PC-3 (cell line): ENCODE measurements around the gene SORL1. TPM values are rescaled to one million over a fixed set of nuclear protein-coding genes. Genes with fewer than 3 reads are reported as not detected.

Source experiments
- ATAC-seq: fragments of 200-7000 bp; cut with Tn5 transposase; 2 replicates; pipeline ENCODE4 v1.9.1; 2020; ENCODE audit warnings: mild to moderate bottlenecking, moderate library complexity
- BruUV-seq: library from RNA; stranded (reverse); fragments of 400-500 nt; replicated peaks from 2 replicates; lab custom pipeline; 2021; lab: Mats Ljungman, UMichigan
- CTCF ChIA-PET: fragments of 300-600 bp; sonication (Branson Sonifier 250); formaldehyde crosslinking; loops from one replicate; lab custom pipeline; 2022; ENCODE audit warnings: antibody characterized with exemption; lab: Charles Lee
- POLR2A ChIA-PET: fragments of 300-600 bp; sonication (Branson Sonifier 250); formaldehyde crosslinking; loops from one replicate; lab custom pipeline; 2022; ENCODE audit warnings: antibody characterized with exemption; ENCODE audit not compliant: unreplicated experiment; lab: Charles Lee
- DNase-seq: peaks from one replicate; pipeline ENCODE4 v3.0.0-alpha.2; 2015
- H2AFZ ChIP-seq: fragments of 300-600 bp; sonication (generic); 2 replicates; pipeline ENCODE4 v1.6.0; 2016; ENCODE audit warnings: antibody characterized with exemption, low read length
- H3F3A ChIP-seq: fragments of 300-600 bp; sonication (generic); one replicate; pipeline ENCODE4 v1.6.0; 2017; ENCODE audit warnings: antibody characterized with exemption, low read length, control low read depth, mild to moderate bottlenecking; ENCODE audit not compliant: unreplicated experiment
- H3K27ac ChIP-seq: fragments of 300-600 bp; sonication (generic); 2 replicates; pipeline ENCODE4 v1.5.1; 2016; ENCODE audit warnings: mild to moderate bottlenecking, low read length
- H3K27me3 ChIP-seq: fragments of 300-600 bp; sonication (generic); 2 replicates; pipeline ENCODE4 v1.6.1; 2016; ENCODE audit warnings: low read length, mixed read lengths
- H3K36me3 ChIP-seq: fragments of 300-600 bp; sonication (generic); 2 replicates; pipeline ENCODE4 v1.6.1; 2016; ENCODE audit warnings: low read depth, mixed run types, low read length, mixed read lengths
- H3K4me1 ChIP-seq: fragments of 300-600 bp; sonication (generic); 2 replicates; pipeline ENCODE4 v1.5.1; 2016; ENCODE audit warnings: low read length; ENCODE audit not compliant: insufficient read depth
- H3K4me2 ChIP-seq: fragments of 300-600 bp; sonication (generic); 2 replicates; pipeline ENCODE4 v1.6.0; 2016; ENCODE audit warnings: low read length
- H3K4me3 ChIP-seq: fragments of 300-600 bp; sonication (generic); 2 replicates; pipeline ENCODE4 v1.5.1; 2016; ENCODE audit warnings: mild to moderate bottlenecking, low read length, mixed read lengths
- H3K79me2 ChIP-seq: fragments of 300-600 bp; sonication (generic); 2 replicates; pipeline ENCODE4 v1.6.1; 2017; ENCODE audit warnings: low read length, mixed read lengths
- H3K9ac ChIP-seq: fragments of 300-600 bp; sonication (generic); 2 replicates; pipeline ENCODE4 v1.6.0; 2016; ENCODE audit warnings: mild to moderate bottlenecking, low read length
- H3K9me2 ChIP-seq: fragments of 300-600 bp; sonication (generic); replicated peaks from 2 replicates; pipeline ENCODE4 v1.6.1; 2016; ENCODE audit warnings: mixed run types, low read length, mixed read lengths
- H3K9me3 ChIP-seq: fragments of 300-600 bp; sonication (generic); 2 replicates; pipeline ENCODE4 v1.6.1; 2016; ENCODE audit warnings: low read length, mixed read lengths
- H4K20me1 ChIP-seq: fragments of 300-600 bp; sonication (generic); 2 replicates; pipeline ENCODE4 v1.6.1; 2016; ENCODE audit warnings: low read length, mixed read lengths
- CTCF ChIP-seq: fragments of 300-600 bp; sonication (generic); conservative IDR thresholded peaks from 2 replicates; pipeline ENCODE4 v1.5.1; 2017; ENCODE audit warnings: antibody characterized with exemption, low read depth, mild to moderate bottlenecking, low read length
- EZH2 ChIP-seq: fragments of 300-600 bp; sonication (generic); IDR thresholded peaks from one replicate; pipeline ENCODE4 v1.6.1; 2017; ENCODE audit warnings: antibody characterized with exemption, mild to moderate bottlenecking, low read length; ENCODE audit not compliant: unreplicated experiment
- EZH2phosphoT487 ChIP-seq: fragments of 300-600 bp; sonication (generic); IDR thresholded peaks from 2 replicates; pipeline ENCODE4 v1.6.1; 2018; ENCODE audit warnings: mild to moderate bottlenecking, antibody characterized with exemption, low read length, borderline replicate concordance
- intact Hi-C: fragments of 100-400 bp; cut with micrococcal nuclease; formaldehyde crosslinking; loops from 2 replicates; pipeline ENCODE4 v1.9.0; 2023
- total RNA-seq: library from RNA; depleted of rRNA; stranded (reverse); fragments of >200 nt; gene quantifications from 2 replicates; pipeline ENCODE4 v1.2.3, GENCODE V29; 2014

The SORL1 gene
- total RNA-seq, 1 experiment from 2014 or later = 53.7 TPM

GRCh38 chr11:121560236-121560635, 108.1 kb downstream of the SORL1 start:
- no peaks in the 10 kb centered on the region for H3K9me3 ChIP-seq
- intact Hi-C loops = no loop called here
- no peaks in the 10 kb centered on the region for H3K79me2 ChIP-seq
- DNase-seq (no peak), ATAC-seq (no peak)
- no peak overlapping the region for H3K4me3 ChIP-seq
- no peak overlapping the region for H2AFZ ChIP-seq
- peaks cover 14% of the 10 kb centered on the region; the same call in 1 of the 2 replicates for H3K36me3 ChIP-seq
- no peaks in the 10 kb centered on the region for H3F3A ChIP-seq
- peaks cover 12% of the 10 kb centered on the region for H3K4me1 ChIP-seq
- no peaks in the 10 kb centered on the region for H4K20me1 ChIP-seq
- H3K9me2 ChIP-seq = no peaks in the 10 kb centered on the region
- TF ChIP-seq CTCF (no peak), EZH2phosphoT487 (no peak), EZH2 (no peak)
- H3K9ac ChIP-seq = no peak overlapping the region
- ChIA-PET POLR2A (no interaction called here), CTCF (no interaction called here)
- no peak overlapping the region for H3K27ac ChIP-seq
- no peaks in the 10 kb centered on the region for H3K27me3 ChIP-seq
- BruUV-seq = no TSS peak
- H3K4me2 ChIP-seq = no peak overlapping the region

DNA sequence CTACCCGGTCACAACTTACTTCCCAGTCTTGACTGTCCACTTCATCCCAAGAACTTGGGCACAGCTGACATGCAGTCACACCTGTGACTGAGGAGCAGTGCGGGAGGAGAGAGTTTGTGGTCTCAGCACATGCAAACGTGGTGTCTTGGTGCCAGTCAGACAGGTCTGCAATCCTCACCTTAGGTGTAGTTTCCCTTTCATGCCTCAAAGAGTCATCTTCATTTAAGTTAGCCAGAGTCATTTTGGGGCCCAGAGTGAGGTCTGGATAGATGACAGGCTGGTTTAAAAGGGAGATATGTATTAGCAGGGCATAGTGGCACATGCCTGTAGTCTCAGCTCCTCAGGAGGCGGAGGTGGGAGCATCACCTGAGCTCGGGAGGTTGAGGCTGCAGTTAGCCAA, 109.1 kb downstream of the SORL1 start:
- CTCF ChIA-PET = no interaction called here
- Histone ChIP-seq H3K79me2 (no peaks in the 10 kb centered on the region), H3K27me3 (no peaks in the 10 kb centered on the region), H3K4me3 (no peak overlapping the region), H3K36me3 (peaks cover 14% of the 10 kb centered on the region), H3K4me2 (no peak overlapping the region), H3K27ac (no peak overlapping the region), H2AFZ (no peak overlapping the region), H3K9me2 (no peaks in the 10 kb centered on the region), H3K9ac (no peak overlapping the region), H3K4me1 (peaks cover 12% of the 10 kb centered on the region), H3F3A (no peaks in the 10 kb centered on the region), H4K20me1 (no peaks in the 10 kb centered on the region), H3K9me3 (no peaks in the 10 kb centered on the region)
- no peak for TF ChIP-seq EZH2phosphoT487
- no peak for TF ChIP-seq CTCF
- TF ChIP-seq EZH2 = no peak
- POLR2A ChIA-PET = no interaction called here
- BruUV-seq = no TSS peak
- DNase-seq = no peak
- no peak for ATAC-seq
- intact Hi-C loops = no loop called here

- Histone ChIP-seq H3K79me2 (no peaks in the 10 kb centered on the region), H3K36me3 (peaks cover 14% of the 10 kb centered on the region), H3K4me1 (peaks cover 12% of the 10 kb centered on the region), H3K4me3 (no peak overlapping the region), H3K4me2 (no peak overlapping the region), H4K20me1 (no peaks in the 10 kb centered on the region), H3K9me3 (no peaks in the 10 kb centered on the region), H3K9ac (no peak overlapping the region), H3F3A (no peaks in the 10 kb centered on the region), H3K27me3 (no peaks in the 10 kb centered on the region), H3K9me2 (no peaks in the 10 kb centered on the region), H2AFZ (no peak overlapping the region), H3K27ac (no peak overlapping the region)
- no TSS peak for BruUV-seq
- TF ChIP-seq CTCF (no peak), EZH2 (no peak), EZH2phosphoT487 (no peak)
- no peak for ATAC-seq
- DNase-seq = no peak
- POLR2A ChIA-PET = no interaction called here
- CTCF ChIA-PET = no interaction called here
- intact Hi-C loops = no loop called here
Observed at GRCh38 chr11:121561716-121562115, 109.6 kb downstream of the SORL1 start.
